Nephron progenitor cell (in vitro differentiated cells): Measurements from ENCODE around the gene USP17L26.
"Not testable (repeated sequence)": the region's sequence is repeated elsewhere in the genome, so short reads cannot be mapped to it uniquely, and the experiment has no call there.

ENCODE experiments used
- DNase-seq: peaks from one replicate; pipeline ENCODE4 v3.0.0; 2021
- H3K27ac Mint-ChIP-seq: 2 replicates; pipeline ENCODE4 v1.8.0; 2021; ENCODE audit warnings: mild to moderate bottlenecking, moderate library complexity, mixed read lengths
- H3K27me3 Mint-ChIP-seq: 2 replicates; pipeline ENCODE4 v1.8.0; 2021; ENCODE audit warnings: mild to moderate bottlenecking, low read depth, mixed read lengths; ENCODE audit not compliant: poor library complexity
- H3K36me3 Mint-ChIP-seq: 2 replicates; pipeline ENCODE4 v1.8.0; 2021; ENCODE audit warnings: low read depth, mixed read lengths
- H3K4me1 Mint-ChIP-seq: 2 replicates; pipeline ENCODE4 v1.8.0; 2021; ENCODE audit warnings: mixed read lengths
- H3K4me3 Mint-ChIP-seq: 2 replicates; pipeline ENCODE4 v1.8.0; 2021; ENCODE audit warnings: mild to moderate bottlenecking, moderate library complexity, mixed read lengths
- H3K9me3 Mint-ChIP-seq: 2 replicates; pipeline ENCODE4 v1.8.0; 2021; ENCODE audit warnings: mild to moderate bottlenecking, moderate library complexity, mixed read lengths

USP17L26 gene

GRCh38 chr4:9334358-9334757, at the start of gene USP17L26:
Gene USP17L26 (plus strand): TSS chr4:9334658. CDS start chr4:9334658, 0 bp downstream.
- H3K36me3 Mint-ChIP-seq, H3K27ac Mint-ChIP-seq, H3K27me3 Mint-ChIP-seq, H3K4me1 Mint-ChIP-seq, DNase-seq, H3K9me3 Mint-ChIP-seq, H3K4me3 Mint-ChIP-seq: not testable (repeated sequence)

- not testable (repeated sequence) for DNase-seq, H3K9me3 Mint-ChIP-seq, H3K27ac Mint-ChIP-seq, H3K4me1 Mint-ChIP-seq, H3K4me3 Mint-ChIP-seq, H3K27me3 Mint-ChIP-seq, H3K36me3 Mint-ChIP-seq
Measured at GRCh38 chr4:9324191-9324590, 10.3 kb upstream of the USP17L26 start.

GRCh38 chr4:9324865-9325264, 9.6 kb upstream of the USP17L26 start, which contains the start of gene USP17L24:
Gene USP17L24 (plus strand): TSS chr4:9325165. CDS start chr4:9325165, 0 bp downstream.
- H3K27ac Mint-ChIP-seq, H3K4me1 Mint-ChIP-seq, H3K9me3 Mint-ChIP-seq, DNase-seq, H3K4me3 Mint-ChIP-seq, H3K27me3 Mint-ChIP-seq, H3K36me3 Mint-ChIP-seq: not testable (repeated sequence)

- not testable (repeated sequence) for H3K27me3 Mint-ChIP-seq, DNase-seq, H3K9me3 Mint-ChIP-seq, H3K36me3 Mint-ChIP-seq, H3K27ac Mint-ChIP-seq, H3K4me3 Mint-ChIP-seq, H3K4me1 Mint-ChIP-seq
Measured at GRCh38 chr4:9329611-9330010, 4.8 kb upstream of the USP17L26 start, which contains the start of gene USP17L25. Gene USP17L25 (plus strand): TSS chr4:9329911. CDS start chr4:9329911, 0 bp downstream.

- H3K27me3 Mint-ChIP-seq, H3K36me3 Mint-ChIP-seq, H3K4me3 Mint-ChIP-seq, DNase-seq, H3K4me1 Mint-ChIP-seq, H3K9me3 Mint-ChIP-seq, H3K27ac Mint-ChIP-seq: not testable (repeated sequence)
Measured at GRCh38 chr4:9339103-9339502, 4.6 kb downstream of the USP17L26 start, which contains the start of gene USP17L5. Gene USP17L5 (plus strand): TSS chr4:9339403. CDS start chr4:9339403, 0 bp downstream.

GRCh38 chr4:9343848-9344247, 9.4 kb downstream of the USP17L26 start, which contains the start of gene USP17L27:
Gene USP17L27 (plus strand): TSS chr4:9344148. CDS start chr4:9344148, 0 bp downstream.
- DNase-seq, H3K27me3 Mint-ChIP-seq, H3K36me3 Mint-ChIP-seq, H3K9me3 Mint-ChIP-seq, H3K27ac Mint-ChIP-seq, H3K4me1 Mint-ChIP-seq, H3K4me3 Mint-ChIP-seq: not testable (repeated sequence)

GRCh38 chr4:9348593-9348992, 14.1 kb downstream of the USP17L26 start, which contains the start of gene USP17L28:
Gene USP17L28 (plus strand): TSS chr4:9348893. CDS start chr4:9348893, 0 bp downstream.
- not testable (repeated sequence) for H3K27ac Mint-ChIP-seq, DNase-seq, H3K27me3 Mint-ChIP-seq, H3K9me3 Mint-ChIP-seq, H3K36me3 Mint-ChIP-seq, H3K4me1 Mint-ChIP-seq, H3K4me3 Mint-ChIP-seq

- DNase-seq, H3K9me3 Mint-ChIP-seq, H3K27ac Mint-ChIP-seq, H3K27me3 Mint-ChIP-seq, H3K36me3 Mint-ChIP-seq, H3K4me3 Mint-ChIP-seq, H3K4me1 Mint-ChIP-seq: not testable (repeated sequence)
Measured at GRCh38 chr4:9350866-9351265, 16.4 kb downstream of the USP17L26 start.

GRCh38 chr4:9353338-9353737, 18.9 kb downstream of the USP17L26 start, which contains the start of gene USP17L29:
Gene USP17L29 (plus strand): TSS chr4:9353638. CDS start chr4:9353638, 0 bp downstream.
- not testable (repeated sequence) for H3K4me3 Mint-ChIP-seq

GRCh38 chr4:9362829-9363228, 28.4 kb downstream of the USP17L26 start, which contains the start of gene USP17L30:
Gene USP17L30 (plus strand): TSS chr4:9363129. CDS start chr4:9363129, 0 bp downstream.
- H3K4me3 Mint-ChIP-seq, H3K9me3 Mint-ChIP-seq: not testable (repeated sequence)

More at GRCh38 chr4:9353338-9353737, 18.9 kb downstream of the USP17L26 start, which contains the start of gene USP17L29:
- H3K9me3 Mint-ChIP-seq, H3K36me3 Mint-ChIP-seq, H3K4me1 Mint-ChIP-seq, H3K27ac Mint-ChIP-seq, DNase-seq, H3K27me3 Mint-ChIP-seq: not testable (repeated sequence)

GRCh38 chr4:9379881-9380280, 45.4 kb downstream of the USP17L26 start:
- not testable (repeated sequence) for H3K36me3 Mint-ChIP-seq, H3K4me1 Mint-ChIP-seq, DNase-seq, H3K27ac Mint-ChIP-seq, H3K27me3 Mint-ChIP-seq
- Mint-ChIP-seq H3K4me3 (peak overlapping the region; percentile 49), H3K9me3 (peaks cover 24% of the 10 kb centered on the region)

More at GRCh38 chr4:9362829-9363228, 28.4 kb downstream of the USP17L26 start, which contains the start of gene USP17L30:
- H3K36me3 Mint-ChIP-seq, DNase-seq, H3K27me3 Mint-ChIP-seq, H3K27ac Mint-ChIP-seq, H3K4me1 Mint-ChIP-seq: not testable (repeated sequence)
